Parathyroid adenoma (tissue), 2 donors: Measurements from ENCODE around the gene SMIM34.
"Not testable (repeated sequence)": the region's sequence is repeated elsewhere in the genome, so short reads cannot be mapped to it uniquely, and the experiment has no call there.

Source experiments
- H2AFZ ChIP-seq: fragments of 300-600 bp; sonication (generic); one replicate; pipeline ENCODE4 v1.7.0; 2017; ENCODE audit warnings: antibody characterized with exemption, mild to moderate bottlenecking
- H3K27ac ChIP-seq: fragments of 300-600 bp; sonication (generic); one replicate; pipeline ENCODE4 v1.7.0; 2017
- H3K27me3 ChIP-seq: fragments of 300-600 bp; sonication (generic); one replicate; pipeline ENCODE4 v1.7.0; 2017; ENCODE audit warnings: low read length; ENCODE audit not compliant: control insufficient read depth, insufficient read depth
- H3K36me3 ChIP-seq: fragments of 300-600 bp; sonication (generic); one replicate; pipeline ENCODE4 v1.7.0; 2017; ENCODE audit warnings: low read length; ENCODE audit not compliant: control insufficient read depth, insufficient read depth
- H3K4me1 ChIP-seq: fragments of 300-600 bp; sonication (generic); one replicate; pipeline ENCODE4 v1.7.0; 2017; ENCODE audit warnings: control low read depth
- H3K4me2 ChIP-seq: fragments of 300-600 bp; sonication (generic); one replicate; pipeline ENCODE4 v1.7.0; 2017; ENCODE audit warnings: low read length
- H3K4me3 ChIP-seq: fragments of 300-600 bp; sonication (generic); one replicate; pipeline ENCODE4 v1.7.0; 2017; ENCODE audit warnings: low read depth, low read length
- H3K79me2 ChIP-seq: fragments of 300-600 bp; sonication (generic); one replicate; pipeline ENCODE4 v1.7.0; 2017; ENCODE audit warnings: control low read depth
- H3K9ac ChIP-seq: fragments of 300-600 bp; sonication (generic); one replicate; pipeline ENCODE4 v1.7.0; 2017; ENCODE audit warnings: mild to moderate bottlenecking
- H3K9me3 ChIP-seq: fragments of 300-600 bp; sonication (generic); one replicate; pipeline ENCODE4 v1.7.0; 2017; ENCODE audit warnings: low read length; ENCODE audit not compliant: control insufficient read depth
- donor health status: primary hyperparathyroidism.

The SMIM34 gene

DNA sequence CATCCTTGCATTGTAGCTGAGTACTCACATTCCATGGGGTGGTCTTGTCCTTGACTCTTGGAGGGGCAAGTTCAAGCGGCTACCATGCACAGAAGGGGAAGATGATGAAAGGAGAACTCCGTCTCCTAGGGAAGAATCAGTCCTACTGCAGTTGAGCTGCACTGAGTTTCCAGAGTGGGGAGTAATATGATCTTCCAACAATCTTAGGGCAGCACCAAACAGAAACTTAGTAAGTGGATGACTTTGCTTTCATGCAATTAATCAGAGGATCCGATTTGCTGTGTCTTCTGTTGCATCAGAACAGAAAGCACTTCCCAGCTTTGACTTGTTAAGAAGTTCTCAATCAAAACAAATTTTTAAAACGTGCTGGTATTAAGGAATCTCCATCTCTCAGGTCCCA lies at the start of gene SMIM34:
SMIM34 (minus strand) TSS at position 147 of the 400 bp plus-strand sequence; CDS start at position 35, 112 bp downstream.
- not testable (repeated sequence) for H3K4me2 ChIP-seq, H3K79me2 ChIP-seq, H2AFZ ChIP-seq, H3K27ac ChIP-seq, H3K4me1 ChIP-seq, H3K9me3 ChIP-seq, H3K9ac ChIP-seq, H3K36me3 ChIP-seq, H3K4me3 ChIP-seq, H3K27me3 ChIP-seq

DNA sequence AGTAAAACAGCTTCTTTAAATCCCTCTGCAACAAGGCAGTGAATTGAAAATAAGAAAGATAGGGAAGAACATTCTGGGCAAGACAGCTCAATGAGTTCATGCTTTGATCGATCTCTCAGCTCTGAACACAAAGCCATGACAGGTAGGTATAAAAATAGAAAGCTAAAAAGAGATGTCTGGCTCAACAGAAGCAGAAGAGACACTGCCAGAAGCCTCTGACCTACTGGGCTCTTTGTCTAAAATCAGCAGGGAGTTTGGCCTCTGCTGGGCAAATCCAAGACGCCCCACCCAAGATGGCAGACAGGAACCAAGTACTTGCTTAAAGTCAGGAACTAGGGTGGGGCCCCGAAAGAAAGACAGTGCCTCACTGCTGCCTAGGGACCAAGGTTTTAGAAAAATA lies 43.6 kb upstream of the SMIM34 start:
- not testable (repeated sequence) for H3K36me3 ChIP-seq, H3K27me3 ChIP-seq

DNA sequence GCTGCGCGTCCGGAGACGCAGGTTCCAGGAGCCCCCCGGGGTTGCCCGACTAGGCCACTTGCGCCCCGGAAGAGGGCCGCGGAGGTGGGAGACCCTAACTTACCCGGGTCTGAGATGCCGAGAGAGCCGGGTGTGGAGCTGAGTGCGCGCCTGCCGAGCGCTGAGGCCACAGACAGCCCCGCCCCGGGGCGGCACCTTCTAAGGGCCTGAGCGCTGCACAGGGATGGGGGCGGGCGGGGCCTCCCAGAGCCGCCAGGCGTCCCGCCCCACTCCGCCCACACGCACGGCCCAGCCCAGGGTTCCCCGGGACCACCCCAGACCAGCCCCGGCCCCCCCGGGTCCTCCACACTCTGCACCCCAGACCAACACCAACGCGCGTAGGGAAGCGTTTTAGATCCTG lies 35.7 kb upstream of the SMIM34 start:
- not testable (repeated sequence) for H3K36me3 ChIP-seq, H3K27me3 ChIP-seq, H3K9ac ChIP-seq, H3K4me3 ChIP-seq, H2AFZ ChIP-seq, H3K79me2 ChIP-seq, H3K4me2 ChIP-seq, H3K4me1 ChIP-seq, H3K9me3 ChIP-seq, H3K27ac ChIP-seq

More for the DNA sequence above, 43.6 kb upstream of the SMIM34 start:
- not testable (repeated sequence) for H3K4me2 ChIP-seq, H3K4me3 ChIP-seq, H3K79me2 ChIP-seq, H3K9ac ChIP-seq, H3K4me1 ChIP-seq, H3K27ac ChIP-seq, H3K9me3 ChIP-seq, H2AFZ ChIP-seq

DNA sequence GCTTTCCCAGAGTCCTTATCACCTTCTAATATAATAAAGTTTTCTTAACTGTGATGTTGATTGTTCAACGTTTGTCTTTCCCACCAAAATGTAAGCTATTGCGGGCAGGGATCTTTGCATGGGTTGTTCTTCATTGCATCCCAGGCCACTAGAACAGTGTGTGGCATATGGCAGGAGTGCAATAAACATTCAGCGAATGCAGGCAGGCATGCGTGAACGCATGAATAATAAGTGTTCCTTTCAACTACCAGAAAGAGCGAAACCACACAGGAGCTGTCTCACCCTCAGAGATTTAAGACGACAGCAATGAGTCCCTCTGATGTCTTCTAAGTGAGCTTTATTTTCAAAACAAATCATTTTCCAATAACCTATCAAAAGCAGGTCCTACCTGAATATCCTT lies 34.5 kb upstream of the SMIM34 start:
- H3K27ac ChIP-seq, H3K27me3 ChIP-seq, H3K79me2 ChIP-seq, H3K4me3 ChIP-seq, H3K4me2 ChIP-seq, H3K36me3 ChIP-seq, H3K4me1 ChIP-seq, H2AFZ ChIP-seq, H3K9ac ChIP-seq, H3K9me3 ChIP-seq: not testable (repeated sequence)

GRCh38 chr21:34456180-34456579 lies 32.4 kb upstream of the SMIM34 start:
- H3K4me3 ChIP-seq, H3K4me1 ChIP-seq, H3K36me3 ChIP-seq, H3K27me3 ChIP-seq, H3K27ac ChIP-seq, H3K9me3 ChIP-seq, H3K79me2 ChIP-seq, H3K4me2 ChIP-seq, H3K9ac ChIP-seq, H2AFZ ChIP-seq: not testable (repeated sequence)

DNA sequence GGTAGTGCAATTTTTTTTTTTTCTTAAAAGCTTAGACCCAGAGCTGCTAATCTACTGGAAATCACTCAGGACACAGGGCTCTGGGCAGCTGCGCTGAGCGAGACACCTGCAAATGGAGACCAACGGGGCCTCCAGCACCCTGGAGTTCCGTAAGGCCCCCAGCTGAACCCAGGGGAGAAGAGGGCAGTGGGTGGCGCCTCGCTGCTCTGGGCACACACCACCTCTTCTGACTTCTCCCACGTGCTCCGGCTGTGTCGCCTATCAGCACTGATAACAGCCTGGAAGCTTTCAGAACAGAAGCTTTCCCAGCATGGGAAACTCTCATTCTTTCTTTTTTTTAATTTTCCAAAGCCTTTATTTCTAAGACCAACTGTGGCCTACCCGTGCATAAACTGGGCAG lies 31.9 kb upstream of the SMIM34 start:
- not testable (repeated sequence) for H2AFZ ChIP-seq

DNA sequence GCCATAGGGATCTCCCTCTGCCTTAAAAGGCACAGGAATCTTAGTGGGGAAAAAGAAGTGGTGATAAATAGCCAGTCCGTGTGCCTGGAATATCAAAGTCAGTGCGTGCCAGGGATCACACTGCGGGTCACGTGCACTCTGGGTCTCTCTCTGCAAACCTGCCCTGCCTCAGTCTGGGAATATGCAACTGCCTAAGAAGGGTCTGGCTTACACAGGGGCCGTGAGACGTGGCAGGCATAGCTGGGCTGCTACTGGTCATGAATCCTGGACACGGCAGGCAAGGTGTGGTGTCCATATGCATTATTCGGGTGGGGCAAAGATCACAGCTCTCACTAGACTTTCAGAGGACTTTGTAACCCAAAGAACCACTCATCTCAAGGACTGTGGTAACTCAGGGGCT lies 23.3 kb upstream of the SMIM34 start:
- not testable (repeated sequence) for H3K79me2 ChIP-seq, H3K27ac ChIP-seq, H3K4me1 ChIP-seq, H3K9ac ChIP-seq, H2AFZ ChIP-seq, H3K9me3 ChIP-seq, H3K27me3 ChIP-seq, H3K36me3 ChIP-seq, H3K4me3 ChIP-seq, H3K4me2 ChIP-seq

More for the DNA sequence above, 31.9 kb upstream of the SMIM34 start:
- not testable (repeated sequence) for H3K79me2 ChIP-seq, H3K4me3 ChIP-seq, H3K36me3 ChIP-seq, H3K27ac ChIP-seq, H3K9me3 ChIP-seq, H3K4me2 ChIP-seq, H3K4me1 ChIP-seq, H3K27me3 ChIP-seq, H3K9ac ChIP-seq

DNA sequence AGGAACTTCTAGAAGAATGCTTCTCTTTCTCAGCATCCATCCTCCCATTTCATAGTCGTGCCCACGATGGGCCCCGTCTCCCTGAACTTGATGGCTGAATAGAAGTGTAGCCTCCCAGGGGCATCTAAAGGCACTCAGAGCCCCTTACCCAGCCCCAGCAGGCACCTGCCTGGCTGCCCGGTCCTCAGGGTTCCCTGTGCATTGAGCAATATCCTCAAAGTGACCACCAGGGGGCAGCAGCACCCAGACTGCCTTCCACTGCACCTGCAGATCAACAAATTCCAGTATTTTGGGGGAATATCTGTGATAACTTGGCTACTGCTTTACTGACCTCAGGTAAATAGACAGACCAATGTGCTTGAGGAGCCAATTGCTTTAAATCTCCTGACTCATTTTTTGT lies 19.7 kb upstream of the SMIM34 start:
- not testable (repeated sequence) for H3K4me3 ChIP-seq, H3K9ac ChIP-seq, H3K36me3 ChIP-seq, H3K9me3 ChIP-seq, H3K27me3 ChIP-seq, H3K27ac ChIP-seq, H3K79me2 ChIP-seq, H3K4me2 ChIP-seq, H3K4me1 ChIP-seq, H2AFZ ChIP-seq

DNA sequence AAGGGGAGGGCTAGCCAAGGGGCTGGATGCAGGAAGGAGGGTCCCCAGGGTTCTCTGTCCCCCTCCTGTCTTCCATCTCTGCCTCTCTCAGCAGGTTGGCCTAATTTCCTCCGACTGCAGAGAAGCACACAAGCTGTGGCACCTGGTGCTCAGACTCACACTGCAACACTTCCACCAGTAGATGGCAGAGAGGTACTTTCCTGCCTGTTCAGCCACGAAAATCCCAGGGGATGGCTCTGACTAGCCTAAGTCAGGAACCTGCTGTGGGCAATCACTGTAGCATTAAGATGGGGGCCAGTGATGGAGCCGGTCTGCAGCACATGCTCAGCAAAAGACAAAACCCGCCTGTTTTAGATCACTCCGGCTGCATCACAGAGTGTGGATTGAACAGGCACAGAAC lies 6.0 kb upstream of the SMIM34 start:
- H3K4me2 ChIP-seq, H3K4me1 ChIP-seq, H3K27me3 ChIP-seq, H3K27ac ChIP-seq, H3K79me2 ChIP-seq, H3K4me3 ChIP-seq, H3K9ac ChIP-seq, H2AFZ ChIP-seq, H3K9me3 ChIP-seq, H3K36me3 ChIP-seq: not testable (repeated sequence)

- not testable (repeated sequence) for H3K27ac ChIP-seq, H3K4me2 ChIP-seq, H3K4me1 ChIP-seq, H3K36me3 ChIP-seq, H3K9me3 ChIP-seq, H3K79me2 ChIP-seq, H3K27me3 ChIP-seq, H2AFZ ChIP-seq, H3K9ac ChIP-seq, H3K4me3 ChIP-seq
Measured at GRCh38 chr21:34428441-34428840, 4.7 kb upstream of the SMIM34 start.

GRCh38 chr21:34427339-34427738 lies 3.6 kb upstream of the SMIM34 start:
- H3K79me2 ChIP-seq, H3K27ac ChIP-seq, H3K4me2 ChIP-seq, H3K36me3 ChIP-seq, H3K9me3 ChIP-seq, H3K27me3 ChIP-seq, H3K4me1 ChIP-seq, H3K4me3 ChIP-seq, H3K9ac ChIP-seq, H2AFZ ChIP-seq: not testable (repeated sequence)
